Posterior vena cava (tissue), 2 donors: ENCODE measurements around the gene MYO5A. TPM values are rescaled to one million over a fixed set of nuclear protein-coding genes. Genes with fewer than 3 reads are reported as not detected.

ENCODE experiments used
- DNase-seq: peaks from one replicate; pipeline ENCODE4 v3.0.0-alpha.2; 2020; ENCODE audit warnings: low spot score
- intact Hi-C, 2 donors: fragments of 100-400 bp; cut with DNase I; formaldehyde crosslinking; loops; one replicate each; pipeline versions ENCODE4 v1.14.1 to v1.14.2; 2022 to 2023
- total RNA-seq, 2 donors: library from RNA; stranded (reverse); fragmentation: NEBNext Ultra II Directional; extraction: Animal tissue kit (Norgen Biotek cat#: 25700); gene quantifications; one replicate each; pipeline ENCODE4 v1.2.1, GENCODE V29; 2021
- donor health status: DM: yes; HTN: yes; CAD: no.
- donor health status: DM: yes; HTN: yes; CAD: no.

MYO5A gene
- total RNA-seq, 2 donors from 2014 or later, result 42.3 to 44.7 TPM

DNA sequence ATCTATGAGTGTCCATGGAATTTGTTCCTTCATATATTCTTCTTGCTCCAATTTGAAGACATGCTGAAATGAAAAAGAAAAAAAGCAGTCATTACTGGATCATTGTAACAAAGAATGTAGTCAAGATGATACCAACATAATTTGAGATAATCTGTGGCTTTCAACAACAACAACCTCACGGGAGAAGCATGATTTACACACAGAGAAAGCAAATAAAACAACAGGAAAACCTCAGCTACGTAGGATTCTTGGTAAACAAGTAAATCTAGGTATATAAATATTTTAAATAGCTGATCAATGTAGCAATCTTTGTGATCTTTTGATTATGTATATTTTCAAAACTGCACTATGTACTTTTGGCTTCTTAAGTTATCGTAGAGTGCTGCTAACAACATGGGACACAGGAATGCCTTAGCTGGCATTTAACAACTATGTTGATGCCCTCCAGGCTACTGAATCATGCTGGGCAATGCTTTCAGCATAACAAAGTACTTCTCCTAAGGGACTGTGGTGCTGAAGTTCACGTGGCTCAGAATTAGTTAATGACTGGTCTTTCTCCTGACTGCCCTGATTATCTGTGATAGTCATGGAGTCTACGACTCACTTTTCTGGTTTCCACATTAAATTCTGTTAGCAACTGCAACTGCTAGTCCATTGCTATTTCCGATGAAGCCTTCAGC lies 136.5 kb downstream of the MYO5A start:
- DNase-seq, result no peak
- intact Hi-C loops, result no loop called here

DNA sequence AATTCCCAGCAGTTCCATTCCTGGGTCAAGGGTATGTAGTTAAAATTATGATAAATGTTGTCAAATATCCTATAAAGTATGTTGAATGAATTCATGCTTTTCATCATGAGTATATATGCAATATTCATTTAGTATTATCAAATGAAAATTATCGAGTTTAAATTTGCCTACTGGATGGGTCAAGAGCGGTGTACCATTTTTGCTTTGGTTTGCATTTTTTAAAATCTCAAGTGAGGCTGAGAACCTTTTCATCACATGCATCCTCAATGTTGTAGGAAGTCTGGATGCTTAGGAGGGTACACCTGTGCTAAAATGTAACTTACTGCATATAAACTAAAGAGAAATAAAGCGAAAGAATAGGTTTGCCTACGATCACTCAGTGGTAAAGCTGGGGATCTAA lies 137.6 kb downstream of the MYO5A start:
- intact Hi-C loops, result no loop called here
- DNase-seq, result no peak

DNA sequence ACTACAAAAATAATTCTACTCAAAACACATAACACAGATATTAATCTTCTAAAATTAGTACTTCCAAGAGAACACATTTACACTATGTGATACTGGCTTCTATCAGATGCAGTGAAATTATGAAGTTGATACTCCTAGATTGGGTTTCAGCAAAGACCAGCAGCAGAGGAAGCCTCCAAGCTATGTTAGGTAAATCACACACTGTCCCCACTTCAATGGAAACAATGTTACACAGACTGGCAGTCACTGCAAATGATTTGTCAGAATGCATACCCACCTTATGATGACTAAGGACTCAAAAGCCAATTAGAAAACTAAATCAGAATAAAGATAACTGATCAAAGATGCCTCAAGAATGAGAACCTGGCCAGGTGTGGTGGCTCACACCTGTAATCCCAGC lies 143.0 kb downstream of the MYO5A start:
- intact Hi-C loops, result no loop called here

DNA sequence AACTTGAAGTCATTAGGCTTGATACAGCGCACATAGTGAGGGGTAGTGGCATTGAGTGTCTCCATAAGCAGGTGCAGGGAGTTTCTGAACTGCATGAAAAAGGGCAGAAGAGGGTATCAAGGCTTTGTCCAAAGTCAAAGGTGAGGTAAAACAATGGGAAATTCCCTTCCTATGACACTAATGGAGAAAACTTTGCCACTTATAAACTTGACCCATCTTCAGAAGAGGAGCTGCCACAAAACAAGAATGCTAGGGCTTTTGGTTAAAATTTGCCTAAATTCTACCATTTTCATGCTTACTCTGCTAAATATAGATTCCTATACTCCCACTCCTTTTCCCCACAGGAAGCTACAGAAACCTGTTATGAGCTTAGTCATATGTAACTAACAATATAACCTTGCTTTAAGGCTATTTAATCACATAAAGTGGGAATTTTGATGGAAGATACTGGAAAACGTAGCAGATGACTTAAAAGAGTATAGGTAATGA lies 145.5 kb downstream of the MYO5A start:
- no peak for DNase-seq
- intact Hi-C loops, result loop anchor here in 1 of 2 donors (2.0 kb wide), 1 partner anchor 58 kb away; no protein-coding TSS in a partner anchor

More for the DNA sequence above, 143.0 kb downstream of the MYO5A start:
- DNase-seq, result no peak

DNA sequence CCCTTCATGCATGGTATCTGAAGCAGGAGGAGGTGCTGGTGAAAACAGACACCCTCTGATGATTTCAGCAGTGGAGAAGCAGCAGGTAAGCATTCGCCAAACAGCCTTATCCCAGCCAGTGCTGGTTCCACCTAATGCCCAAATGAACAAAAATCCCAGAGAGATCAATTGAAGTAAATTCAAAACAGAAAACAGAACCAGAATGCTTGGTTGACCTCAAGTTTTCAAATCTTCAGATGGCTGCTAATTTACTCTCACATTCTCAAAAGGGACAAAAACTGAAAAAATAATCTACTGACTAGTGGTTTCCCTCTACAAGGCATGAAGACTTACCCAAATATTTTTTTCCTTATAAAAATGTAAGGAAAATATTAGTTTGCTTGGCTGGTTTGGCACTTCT lies 146.0 kb downstream of the MYO5A start:
- intact Hi-C loops, result loop anchor here in 1 of 2 donors (2.0 kb wide), 1 partner anchor 58 kb away; no protein-coding TSS in a partner anchor
- no peak for DNase-seq

DNA sequence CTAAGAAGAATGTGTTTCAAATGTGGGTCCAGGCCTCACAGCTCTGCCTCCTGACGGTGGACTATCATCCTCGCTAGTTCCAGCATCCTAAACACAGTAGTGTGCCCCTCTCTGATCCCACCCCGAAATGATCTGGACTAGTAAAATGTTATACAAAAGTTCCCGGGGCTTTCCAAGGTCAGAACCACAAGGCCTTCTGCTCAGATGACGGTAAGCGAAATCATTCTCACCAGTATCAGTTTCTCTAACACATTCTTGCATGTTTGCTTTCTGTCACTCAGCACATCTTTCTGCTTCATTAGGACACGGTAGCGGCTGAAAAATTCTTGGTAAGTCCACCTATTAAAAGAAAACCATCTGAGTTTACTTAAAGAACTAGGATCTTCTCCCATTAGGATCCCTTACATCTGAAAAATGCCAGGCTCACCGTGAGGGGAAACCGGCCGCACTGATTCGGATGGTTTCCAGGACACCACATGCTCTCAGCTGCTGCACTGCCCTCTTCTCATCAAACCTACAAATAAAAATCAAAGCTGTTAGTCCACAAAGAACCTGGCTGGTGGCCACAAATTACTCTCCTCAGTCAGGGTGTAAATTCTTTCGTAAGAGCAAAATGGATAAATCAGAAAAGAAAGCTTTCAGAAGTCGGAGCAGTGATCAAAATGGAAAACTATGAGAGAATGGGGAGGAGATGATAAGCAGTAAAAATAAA lies 149.1 kb downstream of the MYO5A start:
- no peak for DNase-seq
- intact Hi-C loops, result no loop called here

DNA sequence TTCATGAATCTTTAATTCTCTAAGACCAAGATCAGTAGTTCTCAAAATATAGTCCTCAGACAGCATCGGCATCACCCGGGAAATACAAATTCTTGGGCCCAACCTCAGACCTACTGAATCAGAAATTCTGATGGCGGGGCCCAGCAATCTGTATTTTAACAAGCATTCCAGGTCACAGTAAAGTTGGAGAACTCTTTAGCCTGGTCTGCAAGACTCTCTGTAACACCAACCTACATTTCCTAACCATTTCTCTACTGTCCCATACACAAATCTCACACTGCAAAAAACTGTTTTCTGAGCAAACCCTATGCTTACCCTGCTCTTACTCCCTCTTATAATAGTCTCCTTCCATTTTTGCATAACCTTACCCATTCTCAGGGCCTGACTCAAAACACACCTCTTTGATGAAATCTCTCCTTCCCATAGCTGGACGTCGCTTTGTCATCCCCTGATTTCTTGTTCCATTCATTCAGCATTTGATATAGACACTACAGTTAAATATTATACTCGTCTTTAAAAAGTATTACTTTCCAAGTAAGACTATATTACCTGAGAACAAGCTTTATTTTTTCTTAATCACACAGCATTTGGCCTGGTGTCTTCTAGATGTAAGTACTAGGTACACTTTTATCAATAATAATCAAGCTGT lies 149.8 kb downstream of the MYO5A start:
- no peak for DNase-seq
- intact Hi-C loops, result no loop called here

DNA sequence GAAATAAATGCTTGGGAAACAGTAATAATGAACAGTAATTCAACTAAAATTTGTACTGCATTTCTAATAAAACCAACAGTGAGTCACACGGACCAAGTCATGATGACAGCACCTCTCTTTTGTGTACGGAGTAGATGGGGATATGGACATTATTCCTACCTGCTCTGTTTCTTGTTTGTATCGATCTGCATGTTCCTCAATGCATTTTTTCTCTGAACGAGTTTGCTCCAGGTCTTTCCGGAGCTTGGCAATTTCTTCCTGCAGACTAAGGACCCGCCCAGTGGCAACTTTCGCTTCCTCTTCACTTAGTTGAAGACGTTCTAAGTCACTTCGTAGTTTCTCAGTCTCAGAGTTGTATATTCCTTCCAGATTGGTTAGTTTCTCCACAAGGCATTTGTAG lies 158.7 kb downstream of the MYO5A start:
- no peak for DNase-seq
- intact Hi-C loops, result no loop called here

DNA sequence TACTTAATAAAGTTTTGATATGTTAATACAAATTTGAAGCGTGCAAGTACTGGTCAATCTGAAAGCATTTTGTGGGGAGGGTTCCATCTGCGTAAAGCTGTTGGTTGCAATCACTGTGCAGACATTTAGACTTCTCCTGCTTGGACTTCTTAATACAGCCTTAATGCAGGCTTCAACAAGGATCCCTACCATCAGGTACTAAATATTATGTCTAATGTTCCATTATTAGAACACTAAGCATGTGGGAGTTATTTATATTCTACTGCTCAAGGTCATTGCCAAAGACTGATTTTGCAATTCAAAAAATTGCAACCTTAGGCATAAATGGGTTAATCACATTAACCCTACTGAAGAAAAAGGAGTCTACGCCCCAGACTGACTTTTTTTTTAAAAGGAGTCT lies 159.2 kb downstream of the MYO5A start:
- DNase-seq, result no peak
- intact Hi-C loops, result no loop called here

DNA sequence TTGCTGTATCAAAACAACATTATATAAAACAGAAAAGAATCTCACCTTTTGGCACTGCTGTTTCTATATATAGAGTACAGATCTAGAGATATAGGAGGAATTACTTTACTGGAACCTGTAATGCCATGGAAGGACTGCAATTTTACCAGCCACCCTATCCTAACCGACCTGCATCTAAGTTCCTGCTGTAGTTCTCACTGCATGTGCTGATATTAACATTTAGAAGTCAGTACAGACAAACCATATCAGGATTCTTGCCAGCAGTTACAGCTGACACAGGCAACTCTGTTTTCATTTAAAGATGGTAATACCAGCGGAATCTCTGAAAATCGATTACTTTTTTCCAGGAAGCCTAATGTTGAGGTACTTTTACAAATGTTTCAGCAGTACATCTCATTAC lies 159.7 kb downstream of the MYO5A start:
- DNase-seq, result no peak
- intact Hi-C loops, result no loop called here

DNA sequence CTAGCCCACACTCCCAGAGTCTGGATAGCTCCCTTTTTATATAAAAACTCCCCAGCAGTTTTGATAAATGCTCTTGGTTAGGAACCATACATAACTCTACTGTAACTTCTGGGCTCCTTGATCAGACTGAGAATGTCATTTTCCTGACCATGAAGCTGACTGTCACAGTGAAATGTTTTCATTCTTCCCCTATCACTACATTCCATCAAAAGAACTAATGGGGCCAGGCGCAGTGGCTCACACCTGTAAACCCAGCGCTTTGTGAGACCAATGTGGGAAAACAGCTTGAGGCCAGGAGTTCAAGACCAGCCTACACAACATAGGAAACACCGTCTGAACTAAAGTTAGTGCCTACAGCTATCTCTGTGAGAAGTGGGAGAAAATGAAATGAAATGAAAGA lies 160.3 kb downstream of the MYO5A start:
- intact Hi-C loops, result no loop called here
- no peak for DNase-seq

DNA sequence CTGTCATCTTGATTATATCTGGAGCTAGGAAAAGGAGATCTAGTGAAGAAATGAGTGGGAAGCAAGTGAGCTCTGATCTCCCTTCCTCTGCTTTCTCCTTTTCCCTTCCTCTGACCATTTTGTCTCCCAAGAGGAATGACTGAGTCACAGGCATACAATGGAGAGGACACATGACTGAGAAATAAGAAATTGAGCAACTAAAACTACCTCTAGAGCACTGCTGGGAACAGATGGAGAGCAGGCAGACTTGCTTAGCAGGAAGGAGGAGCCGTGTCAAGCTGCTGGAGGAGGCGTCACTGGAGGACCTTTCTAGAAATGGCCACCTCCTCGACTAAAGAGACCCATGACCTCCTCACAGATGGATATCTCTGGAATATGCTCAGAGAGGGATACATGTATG lies 166.2 kb downstream of the MYO5A start:
- no peak for DNase-seq
- intact Hi-C loops, result no loop called here

DNA sequence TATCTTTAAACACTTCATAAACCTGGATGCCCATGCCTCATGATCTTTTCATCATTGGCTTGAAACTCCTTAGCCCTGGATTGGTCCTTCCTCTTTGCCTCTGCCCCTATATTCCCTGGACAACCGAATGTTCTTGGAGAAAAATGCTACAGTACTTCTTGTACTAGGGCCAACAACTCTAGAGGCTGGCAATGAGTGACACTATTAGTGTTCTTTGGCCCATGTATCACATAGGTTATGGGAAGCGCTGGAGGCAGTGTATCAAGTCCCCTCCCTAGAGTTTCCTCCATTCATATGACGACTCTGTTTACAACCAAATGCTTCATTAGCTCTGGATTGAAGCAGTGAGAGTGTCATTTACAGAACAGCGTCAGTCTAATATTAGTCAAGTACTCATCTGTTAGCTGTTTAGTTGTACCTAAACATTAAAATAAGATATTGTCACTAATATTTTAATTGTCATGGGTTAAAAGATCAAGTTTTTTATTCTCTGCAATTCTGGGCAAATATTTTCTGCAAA lies 166.6 kb downstream of the MYO5A start:
- DNase-seq, result no peak
- intact Hi-C loops, result no loop called here

DNA sequence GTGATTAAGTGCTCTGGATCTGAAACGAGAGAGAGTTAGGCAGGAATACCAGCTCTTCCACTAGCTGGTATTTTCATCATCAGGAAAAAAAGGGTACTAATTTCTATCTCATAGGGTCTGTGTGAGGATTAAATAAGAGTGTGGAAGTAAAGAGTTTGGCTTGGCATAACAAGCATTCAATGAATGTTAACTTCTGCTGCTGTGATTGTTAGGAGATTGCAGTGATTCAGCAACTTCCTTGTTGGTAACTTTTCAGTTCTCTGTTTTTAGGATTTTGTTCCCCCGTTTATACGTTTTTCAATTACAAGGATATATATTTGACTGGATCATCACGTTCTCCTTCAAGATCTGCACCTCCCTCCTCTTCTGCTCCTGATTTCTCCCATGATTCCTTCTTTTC lies 167.2 kb downstream of the MYO5A start:
- intact Hi-C loops, result no loop called here
- no peak for DNase-seq

DNA sequence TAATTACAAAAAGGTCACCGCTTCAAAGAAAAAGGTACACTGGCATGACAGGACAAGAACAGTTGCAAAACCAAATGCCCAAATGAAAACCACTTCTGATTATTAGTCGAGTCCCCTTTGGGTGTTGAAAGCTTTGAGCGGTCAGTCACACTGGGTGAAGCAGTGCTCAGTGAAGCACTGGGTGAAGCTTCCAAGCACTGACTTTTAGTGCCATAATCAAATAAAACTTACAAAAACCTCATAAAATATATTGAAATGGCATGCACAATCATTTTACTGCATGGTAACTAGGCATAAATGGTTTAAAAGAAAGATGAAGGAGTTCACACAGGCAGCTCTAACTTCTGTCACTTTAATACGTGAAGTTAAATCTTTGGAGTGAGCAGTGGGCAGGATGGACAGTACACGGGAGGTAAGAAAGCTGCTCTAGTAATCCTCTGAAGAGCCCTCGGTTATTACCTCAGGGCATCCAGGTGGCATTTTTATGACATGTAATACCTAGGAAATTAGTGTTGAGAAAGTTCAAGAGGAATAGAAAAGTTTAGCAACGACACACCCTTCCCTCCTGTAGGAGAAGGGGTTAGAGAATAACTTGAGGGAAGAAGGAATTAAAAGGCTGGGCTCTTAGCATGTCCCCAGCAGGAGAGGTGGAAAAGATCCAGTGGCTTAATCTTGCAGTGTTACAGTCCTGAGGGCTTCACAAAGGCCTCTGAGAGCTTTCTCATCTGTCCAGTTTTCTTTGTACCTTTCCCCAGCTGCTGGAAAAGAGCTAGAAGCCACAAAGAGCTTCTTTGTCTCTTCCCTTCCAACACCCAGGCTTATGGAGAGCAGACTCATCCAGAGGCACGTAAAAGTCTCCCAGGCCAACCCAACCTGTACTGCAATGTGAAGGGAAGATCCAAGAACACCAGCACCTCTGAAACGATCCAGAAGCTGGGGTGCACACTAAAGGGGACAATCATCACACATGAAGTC lies 168.2 kb downstream of the MYO5A start:
- intact Hi-C loops, result no loop called here
- no peak for DNase-seq

DNA sequence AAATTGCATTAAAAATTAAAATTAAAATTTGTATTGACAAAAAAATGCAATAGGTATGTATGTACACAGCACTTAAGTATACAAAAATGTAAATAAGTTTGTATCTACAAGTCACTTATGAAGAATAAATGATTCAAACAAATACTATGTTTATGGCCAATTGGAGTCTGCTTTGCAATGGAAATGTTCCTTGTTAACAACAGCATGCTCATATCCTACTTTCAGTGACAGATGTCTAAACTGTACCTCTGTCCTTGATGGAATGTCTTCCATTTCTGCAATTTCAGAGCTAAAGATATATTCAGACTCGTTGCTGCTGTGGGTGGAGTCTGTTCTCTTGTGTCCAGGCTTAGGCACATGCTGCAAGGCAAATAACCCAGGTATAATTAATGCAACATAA lies 169.0 kb downstream of the MYO5A start:
- intact Hi-C loops, result no loop called here

DNA sequence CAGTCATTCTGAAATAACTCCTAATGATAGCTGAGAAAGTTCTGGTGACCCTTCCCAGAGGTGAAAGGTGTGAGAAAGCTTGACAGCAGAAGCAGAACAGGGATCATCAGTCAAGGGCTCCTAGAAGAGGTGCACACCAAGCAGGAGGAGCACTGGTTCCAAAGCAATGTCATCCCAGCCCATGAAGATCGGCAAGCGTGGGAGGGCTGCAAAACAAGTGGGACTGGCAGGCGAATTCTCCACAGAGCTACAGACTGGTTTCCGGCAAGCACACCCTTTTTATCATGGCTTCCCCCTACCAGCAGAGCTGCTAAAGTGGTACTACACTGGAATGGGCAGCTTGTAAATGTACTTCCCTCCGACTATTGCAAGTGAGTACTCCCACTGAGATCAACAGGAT lies 170.7 kb downstream of the MYO5A start:
- intact Hi-C loops, result no loop called here
- no peak for DNase-seq

More for the DNA sequence above, 169.0 kb downstream of the MYO5A start:
- no peak for DNase-seq

DNA sequence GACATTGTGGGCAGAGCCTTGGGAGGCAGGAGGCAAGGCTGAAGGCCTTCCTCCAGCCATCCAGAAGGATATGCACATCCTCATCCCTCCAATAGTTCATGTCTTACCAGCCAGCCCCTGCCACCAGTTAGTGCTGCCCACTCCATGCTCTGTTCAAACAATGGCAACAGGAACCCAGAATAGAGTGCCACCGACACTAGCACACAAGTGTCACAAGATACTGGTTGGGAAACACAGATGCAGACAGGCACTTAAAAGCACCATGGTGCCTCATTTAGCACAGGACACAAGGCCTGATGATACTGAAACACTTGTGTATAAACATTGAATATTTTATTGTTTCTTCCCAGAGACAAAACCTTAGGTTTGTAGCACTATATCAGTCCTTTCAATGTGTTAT lies 176.6 kb downstream of the MYO5A start:
- intact Hi-C loops, result no loop called here
- DNase-seq, result no peak
